ENCODE measurements around the gene GRIN1. TPM values are rescaled to one million over a fixed set of nuclear protein-coding genes. Genes with fewer than 3 reads are reported as not detected.

The GRIN1 gene
- total and polyA plus RNA-seq, 2 donors (not counting 3 experiments of a cell fraction or from before 2014, with no cell fraction given): not detected

DNA sequence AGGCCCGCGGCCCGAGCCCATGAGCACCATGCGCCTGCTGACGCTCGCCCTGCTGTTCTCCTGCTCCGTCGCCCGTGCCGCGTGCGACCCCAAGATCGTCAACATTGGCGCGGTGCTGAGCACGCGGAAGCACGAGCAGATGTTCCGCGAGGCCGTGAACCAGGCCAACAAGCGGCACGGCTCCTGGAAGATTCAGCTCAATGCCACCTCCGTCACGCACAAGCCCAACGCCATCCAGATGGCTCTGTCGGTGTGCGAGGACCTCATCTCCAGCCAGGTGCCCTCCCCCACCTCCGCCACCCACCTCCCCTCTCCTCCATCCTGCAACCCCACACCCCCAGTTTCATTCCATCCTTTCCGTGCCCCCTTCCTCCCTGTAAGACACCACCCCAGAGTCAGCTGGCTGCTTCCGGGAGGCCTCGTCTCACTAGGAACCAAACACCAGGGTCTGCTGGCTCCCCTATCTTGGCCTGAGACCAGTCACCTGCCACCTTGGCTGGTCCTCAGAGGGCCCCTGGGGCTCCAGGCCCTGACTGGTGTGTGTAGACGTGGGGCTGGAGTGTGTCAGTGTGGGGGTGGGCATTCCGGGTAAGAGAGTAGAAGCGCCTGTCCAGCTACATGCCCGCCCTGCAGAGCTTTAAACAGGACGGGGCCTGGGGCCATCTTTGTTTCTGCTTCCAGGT, 655 bp downstream of the GRIN1 start:
- no peak overlapping the region for H3K27ac ChIP-seq (ENCODE audit: insufficient read depth, low read depth, low read length)
- H3K9ac ChIP-seq (replicated peaks; ENCODE audit: extremely low read depth, insufficient read depth, low read length): no peak overlapping the region
- dilution Hi-C loops (cut with MboI; ENCODE audit: extremely low pct_ligation_motif_present, low sequenced_read_pairs): no loop called here
- DNase-seq (ENCODE audit: low read depth, low spot score): no peak
- TF ChIP-seq, protein P1, sequence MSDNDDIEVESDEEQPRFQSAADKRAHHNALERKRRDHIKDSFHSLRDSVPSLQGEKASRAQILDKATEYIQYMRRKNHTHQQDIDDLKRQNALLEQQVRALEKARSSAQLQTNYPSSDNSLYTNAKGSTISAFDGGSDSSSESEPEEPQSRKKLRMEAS (IDR thresholded peaks at IDR 0.05; ENCODE audit: insufficient read depth, insufficient read length): no peak
- no peak for TF ChIP-seq FOS (IDR thresholded peaks at IDR 0.05; ENCODE audit: borderline replicate concordance, insufficient read depth, low read length)
- no peak for TF ChIP-seq GATA2 (IDR thresholded peaks at IDR 0.05; ENCODE audit: insufficient read depth, insufficient read length, low read depth, low read length)
- TF ChIP-seq MYC (IDR thresholded peaks at IDR 0.05; ENCODE audit: low read depth, low read length): no peak
- TF ChIP-seq EZH2 (IDR thresholded peaks at IDR 0.05; ENCODE audit: borderline replicate concordance, low read depth, low read length, severe bottlenecking): no peak
- TF ChIP-seq POLR2A (IDR thresholded peaks at IDR 0.05; ENCODE audit: low read depth, low read length): no peak
- TF ChIP-seq POLR2AphosphoS5 (IDR thresholded peaks at IDR 0.05; ENCODE audit: insufficient read depth, low read depth, low read length): no peak
- TF ChIP-seq JUN (IDR thresholded peaks at IDR 0.05; ENCODE audit: borderline replicate concordance, insufficient read depth, insufficient read length, low read depth): no peak
- no peaks in the 10 kb centered on the region for H4K20me1 ChIP-seq (replicated peaks; ENCODE audit: control insufficient read depth, extremely low read depth, insufficient read depth, low read length)
- FAIRE-seq: no peak
- H3K4me2 ChIP-seq (ENCODE audit: insufficient read depth, low read length): no peak overlapping the region
- H3K79me2 ChIP-seq (ENCODE audit: control insufficient read depth, insufficient read depth, low read length): no peaks in the 10 kb centered on the region
- no peaks in the 10 kb centered on the region for H3K9me1 ChIP-seq (replicated peaks; ENCODE audit: control insufficient read depth, extremely low read depth, insufficient read depth, low read length)
- H3K4me1 ChIP-seq (ENCODE audit: control insufficient read depth, extremely low read depth, insufficient read depth, low read length): no peaks in the 10 kb centered on the region
- no peak overlapping the region for H3K4me3 ChIP-seq (replicated peaks in 1 of 3; ENCODE audit: insufficient read depth in 1 of 3, low read depth in 1 of 3, low read length in 3 of 3)
- ChIA-PET CTCF (interaction anchor here (0.8 to 1.2 kb wide), 2 partner anchors 10 to 49 kb away, joined by 3 read pairs; no protein-coding TSS in a partner anchor), POLR2A (no interaction called here)
- H2AFZ ChIP-seq (ENCODE audit: low read depth, low read length): no peak overlapping the region
- no peaks in the 10 kb centered on the region for H3K36me3 ChIP-seq (ENCODE audit: control insufficient read depth in 2 of 2, extremely low read depth in 1 of 2, insufficient read depth in 2 of 2, low read length in 2 of 2)
- intact Hi-C loops (cut with micrococcal nuclease): no loop called here
- no peaks in the 10 kb centered on the region for H3K9me3 ChIP-seq (replicated peaks; ENCODE audit: control insufficient read depth, insufficient read depth, low read length)
- BruUV-seq (replicated peaks): no TSS peak
- H3K27me3 ChIP-seq (ENCODE audit: control insufficient read depth in 2 of 2, insufficient read depth in 2 of 2, low read length in 2 of 2): peaks cover 35 to 36% of the 10 kb centered on the region in 2 experiments
